ENCODE results near the gene SSX4. TPM values are rescaled to one million over a fixed set of nuclear protein-coding genes. Genes with fewer than 3 reads are reported as not detected.
A peak's percentile ranks its signal among the peaks of the same experiment; 100 is the strongest.
"Not testable (repeated sequence)": the region's sequence is repeated elsewhere in the genome, so short reads cannot be mapped to it uniquely, and the experiment has no call there.

Gene SSX4
- total RNA-seq, 1 experiment from 2014 or later: not detected

GRCh38 chrX:48411860-48412259 is 28.5 kb downstream of the SSX4 start, which contains the start of gene SSX4B:
TSS of gene SSX4B (minus strand) at chrX:48411960. CDS start at chrX:48411372, 588 bp downstream.
- H3K27me3 Mint-ChIP-seq (ENCODE audit: unreplicated experiment): not testable (repeated sequence)

GRCh38 chrX:48427027-48427716 is 43.8 kb downstream of the SSX4 start:
- H3K4me3 Mint-ChIP-seq (ENCODE audit: low read depth, unreplicated experiment); CTCF ChIA-PET; H3K4me1 Mint-ChIP-seq (ENCODE audit: low read depth, unreplicated experiment); H3K9me3 Mint-ChIP-seq (ENCODE audit: low read depth, unreplicated experiment); H3K27me3 Mint-ChIP-seq (ENCODE audit: unreplicated experiment); DNase-seq; H3K36me3 Mint-ChIP-seq (ENCODE audit: insufficient read depth, unreplicated experiment); BruUV-seq (replicated peaks); intact Hi-C loops (cut with micrococcal nuclease; ENCODE audit: unreplicated experiment); H3K27ac Mint-ChIP-seq (ENCODE audit: unreplicated experiment): not testable (repeated sequence)

More at GRCh38 chrX:48411860-48412259, 28.5 kb downstream of the SSX4 start, which contains the start of gene SSX4B:
- BruUV-seq (replicated peaks); intact Hi-C loops (cut with micrococcal nuclease; ENCODE audit: unreplicated experiment); H3K27ac Mint-ChIP-seq (ENCODE audit: unreplicated experiment); H3K4me1 Mint-ChIP-seq (ENCODE audit: low read depth, unreplicated experiment); CTCF ChIA-PET; H3K36me3 Mint-ChIP-seq (ENCODE audit: insufficient read depth, unreplicated experiment); H3K9me3 Mint-ChIP-seq (ENCODE audit: low read depth, unreplicated experiment); H3K4me3 Mint-ChIP-seq (ENCODE audit: low read depth, unreplicated experiment); DNase-seq: not testable (repeated sequence)

DNA sequence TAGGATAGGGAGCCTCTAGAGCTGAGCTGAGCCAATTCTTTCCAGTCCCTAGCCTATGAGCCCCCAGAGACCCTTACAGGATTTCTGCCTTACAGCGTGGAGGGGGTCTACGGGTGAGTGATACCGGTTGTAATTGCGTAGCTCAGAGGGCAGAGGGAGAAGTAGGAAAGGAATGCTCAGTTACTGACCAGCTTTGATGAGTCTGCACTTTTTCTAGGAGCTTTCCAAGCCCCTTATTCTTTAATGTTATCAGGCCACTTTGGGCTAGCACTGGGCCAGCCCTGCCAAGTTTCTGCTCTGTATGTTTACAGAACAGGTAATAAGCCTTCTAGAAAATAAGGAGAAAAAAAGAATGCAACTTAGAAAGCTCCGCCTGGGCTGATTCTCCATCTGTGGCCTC is 46.3 kb downstream of the SSX4 start:
- BruUV-seq (replicated peaks); intact Hi-C loops (cut with micrococcal nuclease; ENCODE audit: unreplicated experiment); CTCF ChIA-PET; H3K27me3 Mint-ChIP-seq (ENCODE audit: unreplicated experiment); H3K36me3 Mint-ChIP-seq (ENCODE audit: insufficient read depth, unreplicated experiment); H3K4me1 Mint-ChIP-seq (ENCODE audit: low read depth, unreplicated experiment); H3K27ac Mint-ChIP-seq (ENCODE audit: unreplicated experiment); H3K4me3 Mint-ChIP-seq (ENCODE audit: low read depth, unreplicated experiment); H3K9me3 Mint-ChIP-seq (ENCODE audit: low read depth, unreplicated experiment); DNase-seq: not testable (repeated sequence)

GRCh38 chrX:48430166-48430565 is 46.8 kb downstream of the SSX4 start:
- H3K27ac Mint-ChIP-seq (ENCODE audit: unreplicated experiment); H3K27me3 Mint-ChIP-seq (ENCODE audit: unreplicated experiment); DNase-seq; intact Hi-C loops (cut with micrococcal nuclease; ENCODE audit: unreplicated experiment); H3K4me1 Mint-ChIP-seq (ENCODE audit: low read depth, unreplicated experiment); H3K36me3 Mint-ChIP-seq (ENCODE audit: insufficient read depth, unreplicated experiment); CTCF ChIA-PET; BruUV-seq (replicated peaks); H3K9me3 Mint-ChIP-seq (ENCODE audit: low read depth, unreplicated experiment); H3K4me3 Mint-ChIP-seq (ENCODE audit: low read depth, unreplicated experiment): not testable (repeated sequence)

DNA sequence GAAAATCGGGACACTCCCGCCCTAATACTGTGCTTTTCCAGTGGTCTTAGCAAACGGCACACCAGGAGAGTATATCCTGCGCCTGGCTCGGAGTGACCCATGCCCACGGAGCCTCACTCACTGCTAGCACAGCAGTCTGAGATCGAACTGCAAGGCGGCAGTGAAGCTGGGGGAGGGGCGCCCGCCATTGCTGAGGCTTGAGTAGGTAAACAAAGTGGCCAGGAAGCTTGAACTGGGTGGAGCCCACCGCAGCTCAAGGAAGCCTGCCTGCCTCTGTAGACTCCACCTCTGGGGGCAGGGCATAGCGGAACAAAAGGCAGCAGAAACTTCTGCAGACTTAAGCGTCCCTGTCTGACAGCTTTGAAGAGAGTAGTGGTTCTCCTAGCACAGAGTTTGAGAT is 50.4 kb downstream of the SSX4 start:
- H3K9me3 Mint-ChIP-seq (ENCODE audit: low read depth, unreplicated experiment); H3K36me3 Mint-ChIP-seq (ENCODE audit: insufficient read depth, unreplicated experiment); BruUV-seq (replicated peaks); H3K4me1 Mint-ChIP-seq (ENCODE audit: low read depth, unreplicated experiment); H3K27me3 Mint-ChIP-seq (ENCODE audit: unreplicated experiment); H3K27ac Mint-ChIP-seq (ENCODE audit: unreplicated experiment); intact Hi-C loops (cut with micrococcal nuclease; ENCODE audit: unreplicated experiment); CTCF ChIA-PET: not testable (repeated sequence)
- peak; percentile 42 for DNase-seq
- H3K4me3 Mint-ChIP-seq (ENCODE audit: low read depth, unreplicated experiment): peak overlapping the region; percentile 41

Other genes starting within 250 kb of the SSX4 start
- gene SSX5, start 186.7 kb upstream of the SSX4 start, total RNA-seq (2022): not detected in 2 replicates
- gene SSX1, start 128.1 kb upstream of the SSX4 start, total RNA-seq (2022): not detected in 2 replicates
- not detected in 2 replicates for gene SSX3, start 26.8 kb upstream of the SSX4 start, total RNA-seq (2022)
- not detected in 2 replicates for gene SSX4B, start 28.4 kb downstream of the SSX4 start, total RNA-seq (2022)
- 0.33 and 0.54 TPM in 2 replicates for gene SLC38A5, start 86.7 kb downstream of the SSX4 start, total RNA-seq (2022)
- 64.9 and 75.2 TPM in 2 replicates for gene FTSJ1, start 92.7 kb downstream of the SSX4 start, total RNA-seq (2022)
- gene PORCN, start 125.5 kb downstream of the SSX4 start, total RNA-seq (2022): 15.6 and 19.3 TPM in 2 replicates
- 159 and 186 TPM in 2 replicates for gene EBP, start 138.3 kb downstream of the SSX4 start, total RNA-seq (2022)
- 18.2 and 19.4 TPM in 2 replicates for gene TBC1D25, start 156.2 kb downstream of the SSX4 start, total RNA-seq (2022)
- 218 and 248 TPM in 2 replicates for gene RBM3, start 190.9 kb downstream of the SSX4 start, total RNA-seq (2022)
- 68.4 and 81.2 TPM in 2 replicates for gene WDR13, start 214.0 kb downstream of the SSX4 start, total RNA-seq (2022)

Data from Calu3 (cell line).